Fibroblast of villous mesenchyme (primary cell): Measurements from ENCODE around the gene BMPR1A. TPM values are rescaled to one million over a fixed set of nuclear protein-coding genes. Genes with fewer than 3 reads are reported as not detected.

Experiments
- DNase-seq: peaks from one replicate; pipeline ENCODE4 v3.0.0-alpha.2; 2010; ENCODE audit warnings: low read depth
- H3K4me3 ChIP-seq: 2 replicates; pipeline ENCODE4 v1.5.1; 2011; ENCODE audit warnings: low read depth, mild to moderate bottlenecking, low read length
- total RNA-seq: library from RNA; depleted of rRNA; stranded (reverse); fragments of >200 nt; gene quantifications from 2 replicates; pipeline ENCODE4 v1.2.3, GENCODE V29; 2012
- TF ChIP-seq, protein P1 (sequence below): IDR thresholded peaks from 2 replicates; pipeline ENCODE4 v1.5.1; 2012; ENCODE audit warnings: low read depth, mild to moderate bottlenecking, low read length; ENCODE audit not compliant: insufficient read depth

Gene BMPR1A
- total RNA-seq, 1 donor: 70.8 TPM

DNA sequence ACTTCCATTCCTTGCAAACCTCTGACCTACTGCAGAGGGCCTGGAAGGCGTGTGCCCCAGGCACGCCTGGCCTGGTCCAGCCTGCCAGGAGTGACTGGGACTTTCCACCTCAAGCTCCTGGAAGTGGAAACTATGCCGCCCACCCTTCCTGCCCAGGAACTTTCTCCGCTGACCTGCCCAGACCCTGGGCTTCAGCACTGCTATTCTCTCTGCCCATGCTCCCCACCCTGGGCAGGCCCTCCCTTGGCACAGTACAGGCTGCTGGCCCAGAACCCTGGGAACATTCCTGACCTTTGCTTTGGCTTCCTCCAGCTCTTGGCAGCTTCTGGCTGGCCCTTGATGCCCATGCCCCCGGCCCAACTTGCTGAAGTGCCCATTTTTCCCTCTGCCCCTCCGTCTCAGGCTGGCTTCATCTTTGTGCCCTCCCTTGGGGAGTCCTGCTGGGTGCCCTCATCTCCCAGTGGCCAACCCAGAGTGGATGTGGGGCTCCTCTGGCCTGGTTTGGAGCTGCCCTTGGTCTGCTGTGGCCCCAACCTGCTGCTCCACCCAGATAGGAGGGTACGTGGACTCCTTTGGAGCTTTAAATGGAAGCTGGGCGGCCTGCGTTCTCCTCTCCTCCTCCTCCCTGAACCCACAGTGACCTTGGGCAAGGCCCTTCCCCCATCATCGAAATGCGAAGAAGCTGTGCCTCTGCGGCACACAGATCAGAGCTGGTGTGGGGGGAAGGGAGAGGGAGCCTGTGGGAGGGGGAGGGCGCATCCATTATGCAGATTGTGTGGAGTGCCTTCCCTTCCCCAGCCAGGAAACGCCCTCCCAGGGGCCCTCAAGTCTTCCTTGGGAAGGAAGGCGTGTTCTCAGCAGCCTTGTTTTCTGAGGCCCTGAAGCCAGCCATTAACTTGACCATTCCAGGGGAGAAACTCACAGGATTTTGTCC is 197.6 kb downstream of the BMPR1A start:
- no peak overlapping the region for H3K4me3 ChIP-seq
- TF ChIP-seq, protein P1, sequence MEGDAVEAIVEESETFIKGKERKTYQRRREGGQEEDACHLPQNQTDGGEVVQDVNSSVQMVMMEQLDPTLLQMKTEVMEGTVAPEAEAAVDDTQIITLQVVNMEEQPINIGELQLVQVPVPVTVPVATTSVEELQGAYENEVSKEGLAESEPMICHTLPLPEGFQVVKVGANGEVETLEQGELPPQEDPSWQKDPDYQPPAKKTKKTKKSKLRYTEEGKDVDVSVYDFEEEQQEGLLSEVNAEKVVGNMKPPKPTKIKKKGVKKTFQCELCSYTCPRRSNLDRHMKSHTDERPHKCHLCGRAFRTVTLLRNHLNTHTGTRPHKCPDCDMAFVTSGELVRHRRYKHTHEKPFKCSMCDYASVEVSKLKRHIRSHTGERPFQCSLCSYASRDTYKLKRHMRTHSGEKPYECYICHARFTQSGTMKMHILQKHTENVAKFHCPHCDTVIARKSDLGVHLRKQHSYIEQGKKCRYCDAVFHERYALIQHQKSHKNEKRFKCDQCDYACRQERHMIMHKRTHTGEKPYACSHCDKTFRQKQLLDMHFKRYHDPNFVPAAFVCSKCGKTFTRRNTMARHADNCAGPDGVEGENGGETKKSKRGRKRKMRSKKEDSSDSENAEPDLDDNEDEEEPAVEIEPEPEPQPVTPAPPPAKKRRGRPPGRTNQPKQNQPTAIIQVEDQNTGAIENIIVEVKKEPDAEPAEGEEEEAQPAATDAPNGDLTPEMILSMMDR: no peak
- DNase-seq: peak; percentile 87

DNA sequence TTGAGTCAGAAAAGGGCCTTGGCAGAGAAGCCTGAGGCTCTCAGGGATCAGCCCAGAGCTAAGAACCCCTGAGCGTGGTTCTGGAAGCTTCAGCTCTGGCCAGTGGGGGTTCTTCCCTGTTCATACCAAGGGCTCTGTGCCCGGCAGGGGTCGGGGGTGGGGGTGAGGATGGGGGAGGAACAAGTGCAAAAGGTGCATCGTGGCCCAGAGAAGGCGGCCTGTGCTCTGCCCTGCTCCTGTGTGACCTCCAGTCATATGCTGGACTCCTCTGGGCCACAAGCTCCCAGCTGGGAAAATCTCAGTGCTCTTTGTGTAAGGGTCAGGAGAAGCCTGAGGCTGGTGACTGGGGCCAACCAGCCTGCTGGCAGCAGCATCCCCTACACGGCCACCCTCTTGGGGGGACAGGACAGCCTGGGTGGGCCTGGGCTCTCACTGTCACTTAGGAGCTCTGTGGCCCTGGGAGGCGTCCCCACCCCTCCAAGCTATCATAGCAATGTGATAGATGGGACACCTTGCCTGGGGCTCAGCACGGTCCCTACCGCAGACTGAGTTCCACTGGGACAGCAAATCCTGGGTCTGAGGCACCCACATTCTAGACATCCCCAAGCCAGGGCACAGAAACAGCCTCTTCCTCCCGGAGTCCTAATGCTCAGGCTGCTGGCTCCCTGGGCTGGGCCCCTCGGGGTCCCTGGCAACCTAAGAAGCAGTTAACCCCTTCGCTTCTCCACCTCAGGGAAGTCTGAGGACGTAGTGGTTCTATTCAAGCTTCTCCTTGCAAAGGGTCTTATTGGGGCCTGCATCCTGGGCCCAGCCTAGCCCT is 198.5 kb downstream of the BMPR1A start:
- TF ChIP-seq, protein P1: no peak
- DNase-seq: no peak
- H3K4me3 ChIP-seq: no peak overlapping the region

DNA sequence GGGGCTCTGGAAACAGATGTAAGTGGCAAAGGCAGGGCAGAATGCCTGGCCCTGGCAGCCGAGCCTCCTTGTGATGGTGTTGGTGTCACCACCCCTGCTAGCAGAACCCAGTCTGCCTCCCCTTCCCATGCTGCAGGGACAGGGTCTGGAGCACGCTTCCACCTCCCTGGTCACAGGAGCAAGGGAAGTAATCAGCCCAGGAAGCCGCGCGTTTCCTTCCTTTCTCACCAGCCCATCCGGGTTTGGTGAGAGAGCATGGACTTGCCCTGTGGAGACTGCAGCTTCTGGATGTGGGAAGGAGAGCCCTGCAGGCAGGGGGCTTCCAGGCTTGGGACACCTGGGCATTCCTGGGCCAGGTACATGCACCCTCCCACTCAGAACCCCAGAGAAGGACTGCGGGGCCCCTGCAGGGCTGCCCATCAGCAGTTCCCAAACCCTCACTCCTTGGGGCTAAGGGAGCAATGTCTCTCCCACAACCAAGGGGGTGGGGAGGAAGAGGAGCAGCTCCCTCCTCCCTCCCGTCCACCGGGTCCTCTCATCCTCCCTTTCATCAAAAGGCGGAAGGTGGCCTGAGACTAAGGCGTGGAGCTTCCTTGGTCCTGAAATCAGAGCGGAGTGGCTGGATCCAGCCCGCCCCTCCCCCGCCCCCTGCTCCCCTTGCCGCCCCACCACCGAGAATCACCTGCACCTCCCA is 199.2 kb downstream of the BMPR1A start:
- no peak for DNase-seq
- TF ChIP-seq, protein P1: no peak
- H3K4me3 ChIP-seq: no peak overlapping the region

DNA sequence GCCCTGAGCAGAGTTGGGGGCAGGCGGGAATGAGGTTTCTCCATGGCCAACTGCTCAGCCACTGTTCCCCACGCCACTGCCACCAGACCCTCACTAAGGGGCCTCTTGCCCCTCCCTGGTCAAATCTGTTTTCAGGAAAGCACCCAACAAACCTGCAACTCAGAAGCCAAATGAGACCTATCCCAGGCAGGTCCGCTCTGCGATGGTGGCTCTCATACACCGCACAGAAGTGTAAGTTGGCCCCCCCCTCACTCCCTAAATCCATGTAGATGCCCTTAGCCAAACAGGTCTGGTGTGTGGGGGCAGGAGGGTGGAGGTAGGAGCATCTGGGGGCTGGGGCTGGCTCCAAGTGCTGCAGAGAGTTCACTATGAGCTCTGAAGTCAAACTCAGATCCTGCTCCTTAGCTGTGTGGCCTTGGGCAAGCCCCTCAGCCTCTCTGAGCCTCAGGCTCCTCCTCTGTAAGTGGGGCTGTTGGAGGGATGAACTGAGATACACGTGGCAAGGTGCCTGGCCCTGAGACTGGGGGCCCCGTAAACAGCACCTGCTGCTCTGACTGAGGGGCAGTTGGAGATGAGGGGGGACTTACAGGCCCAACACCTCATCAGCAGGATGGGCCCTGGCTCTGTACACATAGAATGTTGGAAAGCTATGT is 199.9 kb downstream of the BMPR1A start:
- TF ChIP-seq, protein P1: no peak
- DNase-seq: no peak
- H3K4me3 ChIP-seq: no peak overlapping the region

DNA sequence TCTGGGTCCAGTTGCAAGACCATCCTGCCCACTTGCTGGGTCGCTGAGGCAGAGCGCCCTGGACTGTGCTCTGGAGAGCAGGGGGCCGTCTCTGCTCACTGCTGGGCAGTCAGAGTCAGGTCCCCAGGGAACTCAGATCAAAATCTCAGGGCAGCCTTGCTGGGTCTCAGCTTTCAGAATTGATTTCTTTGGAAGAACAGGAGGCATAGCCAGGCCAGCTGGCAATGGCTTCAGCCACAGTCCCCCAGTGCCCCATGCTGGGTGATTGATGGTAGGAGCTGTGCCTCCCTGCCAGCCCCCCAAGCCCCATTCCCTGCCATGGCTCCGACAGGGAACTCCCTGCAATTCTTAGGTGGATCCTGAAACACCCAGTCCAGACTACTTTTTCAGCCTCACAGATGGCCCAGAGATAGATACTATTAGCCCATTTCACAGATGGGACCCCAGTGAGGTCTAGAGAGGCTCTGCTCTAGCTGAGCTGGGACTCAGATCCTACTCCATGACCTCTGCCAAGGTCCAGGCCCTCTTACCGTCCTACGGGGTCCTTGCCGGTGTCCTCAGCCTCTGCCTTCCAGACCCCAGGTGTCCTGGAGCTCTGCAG is 200.5 kb downstream of the BMPR1A start:
- TF ChIP-seq, protein P1: no peak
- H3K4me3 ChIP-seq: no peak overlapping the region
- no peak for DNase-seq

DNA sequence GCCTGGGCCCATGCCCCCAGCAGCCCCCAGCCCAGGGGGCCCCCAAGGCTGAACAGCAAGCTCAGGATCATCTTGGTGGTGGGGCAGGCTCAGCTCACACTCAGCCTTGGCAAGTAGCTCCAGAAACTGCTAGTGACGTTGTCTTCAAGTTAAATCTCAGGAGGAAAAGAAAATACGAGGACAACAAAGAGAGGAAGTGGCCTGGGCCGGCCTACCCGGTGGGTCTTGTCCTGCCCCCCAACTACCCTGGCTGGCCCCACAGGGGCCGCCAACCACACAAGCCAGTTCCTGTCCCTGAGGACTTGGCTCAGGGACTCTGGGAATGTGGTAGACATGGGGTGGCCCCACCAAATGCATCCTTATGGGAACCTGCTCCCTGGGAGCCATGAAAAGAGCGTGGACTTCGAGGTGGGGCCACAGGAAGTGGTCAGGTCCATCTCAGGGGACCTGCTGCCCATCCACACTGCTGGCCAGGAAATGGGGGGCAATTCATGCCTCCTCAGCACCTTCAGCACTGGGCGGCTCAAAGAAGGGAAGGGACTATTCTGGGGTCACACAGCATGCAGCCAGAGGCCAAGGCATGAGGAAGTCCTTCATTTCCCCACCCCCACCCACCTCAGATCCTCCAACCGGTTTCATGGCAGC is 201.2 kb downstream of the BMPR1A start, which contains the start of gene MMRN2:
Gene MMRN2, minus strand, starts transcription at position 145 of the 645 bp plus-strand sequence. Its CDS starts 74 bp downstream, at position 71.
- DNase-seq: no peak
- TF ChIP-seq, protein P1: no peak
- H3K4me3 ChIP-seq: no peak within 1 kb of the TSS
